Epithelial cell of esophagus (primary cell): ENCODE measurements around the gene RNF223.

Experiments used
- DNase-seq: peaks from one replicate; pipeline ENCODE4 v3.0.0; 2010; ENCODE audit warnings: low read depth
- H3K4me3 ChIP-seq: 2 replicates; pipeline ENCODE4 v1.5.1; 2011; ENCODE audit warnings: mild to moderate bottlenecking, low read length, control low read depth
- CTCF ChIP-seq: IDR thresholded peaks from 2 replicates; pipeline ENCODE4 v1.5.1; 2011; ENCODE audit warnings: low read depth, mild to moderate bottlenecking, low read length, control low read depth, inconsistent platforms; ENCODE audit not compliant: insufficient read depth; ENCODE audit errors: missing control alignments

The RNF223 gene

GRCh38 chr1:1024149-1024770, 49.8 kb downstream of the RNF223 start:
- no peak for TF ChIP-seq CTCF
- DNase-seq, result no peak
- no peak overlapping the region for H3K4me3 ChIP-seq

GRCh38 chr1:1023700-1024099, 50.4 kb downstream of the RNF223 start:
- no peak for TF ChIP-seq CTCF
- DNase-seq, result no peak
- no peak overlapping the region for H3K4me3 ChIP-seq

GRCh38 chr1:1022302-1023009, 51.6 kb downstream of the RNF223 start:
- H3K4me3 ChIP-seq, result no peak overlapping the region
- no peak for TF ChIP-seq CTCF
- no peak for DNase-seq

- TF ChIP-seq CTCF, result no peak
- DNase-seq, result peak; percentile 74
- H3K4me3 ChIP-seq, result peak overlapping the region; percentile 60
Measured at GRCh38 chr1:1021920-1022259, 52.2 kb downstream of the RNF223 start.

GRCh38 chr1:1021010-1021919, 52.8 kb downstream of the RNF223 start:
- no peak for TF ChIP-seq CTCF
- DNase-seq, result peak; percentile 63
- H3K4me3 ChIP-seq, result peak overlapping the region; percentile 60
